OCI-LY7 (cell line): ENCODE measurements around the gene ZNFX1. TPM values are rescaled to one million over a fixed set of nuclear protein-coding genes. Genes with fewer than 3 reads are reported as not detected.
A peak's percentile ranks its signal among the peaks of the same experiment; 100 is the strongest.

Experiments
- BruUV-seq: library from RNA; stranded (reverse); fragments of 400-500 nt; replicated peaks from 2 replicates; lab custom pipeline; 2021; lab: Mats Ljungman, UMichigan
- CTCF ChIA-PET: fragments of 300-600 bp; sonication (Branson Sonifier 250); formaldehyde crosslinking; loops from one replicate; lab custom pipeline; 2022; ENCODE audit warnings: antibody characterized with exemption; ENCODE audit not compliant: unreplicated experiment; lab: Charles Lee
- POLR2A ChIA-PET: fragments of 300-600 bp; sonication (Branson Sonifier 250); formaldehyde crosslinking; loops from one replicate; lab custom pipeline; 2022; ENCODE audit warnings: antibody characterized with exemption; lab: Charles Lee
- DNase-seq: peaks from one replicate; pipeline ENCODE4 v3.0.0-alpha.2; 2015; ENCODE audit warnings: low spot score
- H2AFZ ChIP-seq: fragments of 200-600 bp; sonication (generic), shearing (Covaris generic); 2 replicates; pipeline ENCODE4 v1.6.1; 2014; ENCODE audit warnings: mild to moderate bottlenecking, antibody characterized with exemption, low read length, moderate library complexity
- H3K27ac ChIP-seq: fragments of 200-600 bp; sonication (generic); 2 replicates; pipeline ENCODE4 v1.5.1; 2014; ENCODE audit warnings: mixed run types, low read depth, mild to moderate bottlenecking, moderate library complexity, low read length, inconsistent platforms; ENCODE audit not compliant: poor library complexity, severe bottlenecking
- H3K36me3 ChIP-seq: fragments of 200-600 bp; sonication (generic); 2 replicates; pipeline ENCODE4 v1.6.1; 2014; ENCODE audit warnings: mild to moderate bottlenecking, antibody characterized with exemption, low read length, moderate library complexity, mixed read lengths; ENCODE audit not compliant: insufficient read depth
- H3K4me1 ChIP-seq: fragments of 200-600 bp; sonication (generic); 2 replicates; pipeline ENCODE4 v1.5.1; 2014; ENCODE audit warnings: mild to moderate bottlenecking, low read length; ENCODE audit not compliant: insufficient read depth, poor library complexity, severe bottlenecking
- H3K4me2 ChIP-seq: fragments of 200-600 bp; sonication (generic); 2 replicates; pipeline ENCODE4 v1.6.1; 2014; ENCODE audit warnings: mild to moderate bottlenecking, low read length
- H3K4me3 ChIP-seq: fragments of 200-600 bp; sonication (generic); 2 replicates; pipeline ENCODE4 v1.5.1; 2014; ENCODE audit warnings: mild to moderate bottlenecking, low read depth, low read length; ENCODE audit not compliant: poor library complexity, severe bottlenecking
- H3K79me2 ChIP-seq: fragments of 200-600 bp; sonication (generic); 2 replicates; pipeline ENCODE4 v1.6.1; 2016; ENCODE audit warnings: low read depth, mild to moderate bottlenecking, low read length, moderate library complexity, mixed read lengths; ENCODE audit not compliant: insufficient read depth
- H3K9me2 ChIP-seq: fragments of 200-600 bp; sonication (generic); 2 replicates; pipeline ENCODE4 v1.6.1; 2016; ENCODE audit warnings: mild to moderate bottlenecking, low read length, mixed read lengths; ENCODE audit not compliant: insufficient read depth
- H3K9me3 ChIP-seq: fragments of 200-600 bp; sonication (generic); 2 replicates; pipeline ENCODE4 v1.6.1; 2014; ENCODE audit warnings: mild to moderate bottlenecking, mixed run types, low read length, mixed read lengths
- H4K20me1 ChIP-seq: fragments of 200-600 bp; sonication (generic); 2 replicates; pipeline ENCODE4 v1.6.1; 2014; ENCODE audit warnings: mild to moderate bottlenecking, antibody characterized with exemption, low read length, moderate library complexity, mixed read lengths; ENCODE audit not compliant: insufficient read depth
- EZH2phosphoT487 ChIP-seq: fragments of 200-600 bp; sonication (generic); IDR thresholded peaks from 2 replicates; pipeline ENCODE4 v1.6.1; 2018; ENCODE audit warnings: low read depth, borderline replicate concordance, mild to moderate bottlenecking, mixed run types, antibody characterized with exemption, low read length, moderate library complexity, mixed read lengths
- intact Hi-C: fragments of 100-400 bp; cut with micrococcal nuclease; formaldehyde crosslinking; loops from one replicate; pipeline ENCODE4 v1.10.0; 2022; ENCODE audit not compliant: unreplicated experiment
- total RNA-seq, 2 experiments: library from RNA; depleted of rRNA in 1 of 2; stranded (reverse); fragments of >200 nt in 1 of 2; shearing (Covaris generic) in 1 of 2; gene quantifications; 2 replicates each; pipeline ENCODE4 v1.2.3, GENCODE V29; 2014 to 2022
- TF ChIP-seq, protein P1 (sequence below): fragments of 200-600 bp; sonication (generic); conservative IDR thresholded peaks from 2 replicates; pipeline ENCODE4 v1.5.1; 2014; ENCODE audit warnings: mild to moderate bottlenecking, antibody characterized with exemption, low read length, moderate library complexity, mixed read lengths

ZNFX1 gene
- total RNA-seq, 2 experiments from 2014 or later, result 15.1 to 17.6 TPM

DNA sequence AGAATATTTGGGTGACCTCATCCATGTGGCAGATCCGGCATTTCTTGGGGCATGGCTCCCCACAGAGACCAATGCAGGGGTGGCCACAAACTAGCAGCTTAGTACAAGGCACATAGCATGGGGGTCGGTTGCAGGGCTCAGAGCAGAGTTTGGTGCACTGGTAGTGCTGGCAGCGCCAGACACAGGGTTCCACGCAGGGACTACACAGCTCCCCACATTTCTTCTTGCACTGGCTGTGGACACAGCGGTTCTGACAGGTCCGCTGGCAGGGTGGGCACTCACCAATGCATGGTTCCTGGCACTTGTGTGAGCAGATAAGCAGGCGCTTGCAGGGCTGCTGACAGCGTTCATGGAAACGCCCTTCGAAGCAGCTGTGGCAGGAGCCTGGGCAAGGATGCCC is 29.6 kb downstream of the ZNFX1 start:
- Histone ChIP-seq H3K9me3 (no peaks in the 10 kb centered on the region), H3K4me2 (no peak overlapping the region), H3K9me2 (no peaks in the 10 kb centered on the region), H3K36me3 (peaks cover 98% of the 10 kb centered on the region), H4K20me1 (no peaks in the 10 kb centered on the region), H3K79me2 (no peaks in the 10 kb centered on the region), H3K27ac (no peak overlapping the region), H3K4me1 (no peaks in the 10 kb centered on the region), H3K4me3 (no peak overlapping the region), H2AFZ (no peak overlapping the region)
- POLR2A ChIA-PET, result no interaction called here
- CTCF ChIA-PET, result interaction anchor here (1.0 kb wide), 1 partner anchor 34 kb away, joined by 3 read pairs; no protein-coding TSS in a partner anchor
- intact Hi-C loops, result no loop called here
- TF ChIP-seq, protein P1, sequence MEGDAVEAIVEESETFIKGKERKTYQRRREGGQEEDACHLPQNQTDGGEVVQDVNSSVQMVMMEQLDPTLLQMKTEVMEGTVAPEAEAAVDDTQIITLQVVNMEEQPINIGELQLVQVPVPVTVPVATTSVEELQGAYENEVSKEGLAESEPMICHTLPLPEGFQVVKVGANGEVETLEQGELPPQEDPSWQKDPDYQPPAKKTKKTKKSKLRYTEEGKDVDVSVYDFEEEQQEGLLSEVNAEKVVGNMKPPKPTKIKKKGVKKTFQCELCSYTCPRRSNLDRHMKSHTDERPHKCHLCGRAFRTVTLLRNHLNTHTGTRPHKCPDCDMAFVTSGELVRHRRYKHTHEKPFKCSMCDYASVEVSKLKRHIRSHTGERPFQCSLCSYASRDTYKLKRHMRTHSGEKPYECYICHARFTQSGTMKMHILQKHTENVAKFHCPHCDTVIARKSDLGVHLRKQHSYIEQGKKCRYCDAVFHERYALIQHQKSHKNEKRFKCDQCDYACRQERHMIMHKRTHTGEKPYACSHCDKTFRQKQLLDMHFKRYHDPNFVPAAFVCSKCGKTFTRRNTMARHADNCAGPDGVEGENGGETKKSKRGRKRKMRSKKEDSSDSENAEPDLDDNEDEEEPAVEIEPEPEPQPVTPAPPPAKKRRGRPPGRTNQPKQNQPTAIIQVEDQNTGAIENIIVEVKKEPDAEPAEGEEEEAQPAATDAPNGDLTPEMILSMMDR, result no peak
- no peak for TF ChIP-seq EZH2phosphoT487
- no peak for DNase-seq
- BruUV-seq, result no TSS peak

DNA sequence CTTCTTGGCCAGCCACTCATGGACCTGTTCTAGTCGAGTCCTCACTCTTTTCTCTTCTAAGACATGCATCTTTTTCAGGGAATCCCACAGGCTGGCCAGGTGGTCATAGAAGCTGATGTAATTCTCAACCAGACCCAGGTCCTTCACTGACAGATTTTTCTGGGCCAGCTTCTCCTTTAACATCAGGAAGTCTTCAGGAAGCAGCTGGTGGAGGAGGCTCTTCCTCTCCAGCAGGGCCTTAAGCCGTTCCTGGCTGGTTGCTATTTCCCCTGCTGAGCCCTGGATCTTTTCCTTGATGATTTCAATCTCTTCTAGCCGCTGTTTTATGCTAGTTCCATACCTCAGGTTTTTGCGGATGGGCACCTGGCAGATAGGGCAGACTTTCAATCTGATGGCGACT is 30.1 kb downstream of the ZNFX1 start:
- Histone ChIP-seq H3K36me3 (peaks cover 98% of the 10 kb centered on the region), H4K20me1 (no peaks in the 10 kb centered on the region), H3K9me3 (no peaks in the 10 kb centered on the region), H2AFZ (no peak overlapping the region), H3K4me3 (no peak overlapping the region), H3K4me1 (no peaks in the 10 kb centered on the region), H3K79me2 (no peaks in the 10 kb centered on the region), H3K4me2 (no peak overlapping the region), H3K27ac (no peak overlapping the region), H3K9me2 (no peaks in the 10 kb centered on the region)
- TF ChIP-seq EZH2phosphoT487, result no peak
- TF ChIP-seq, protein P1, result no peak
- intact Hi-C loops, result loop anchor here (2.0 kb wide), 1 partner anchor 75 kb away; no protein-coding TSS in a partner anchor
- POLR2A ChIA-PET, result interaction anchor here (1.1 kb wide), 1 partner anchor 11 kb away, joined by 3 read pairs; no protein-coding TSS in a partner anchor
- no peak for DNase-seq
- TSS peak; percentile 26 for BruUV-seq
- CTCF ChIA-PET, result interaction anchor here (1.0 kb wide), 1 partner anchor 35 kb away, joined by 3 read pairs; no protein-coding TSS in a partner anchor

DNA sequence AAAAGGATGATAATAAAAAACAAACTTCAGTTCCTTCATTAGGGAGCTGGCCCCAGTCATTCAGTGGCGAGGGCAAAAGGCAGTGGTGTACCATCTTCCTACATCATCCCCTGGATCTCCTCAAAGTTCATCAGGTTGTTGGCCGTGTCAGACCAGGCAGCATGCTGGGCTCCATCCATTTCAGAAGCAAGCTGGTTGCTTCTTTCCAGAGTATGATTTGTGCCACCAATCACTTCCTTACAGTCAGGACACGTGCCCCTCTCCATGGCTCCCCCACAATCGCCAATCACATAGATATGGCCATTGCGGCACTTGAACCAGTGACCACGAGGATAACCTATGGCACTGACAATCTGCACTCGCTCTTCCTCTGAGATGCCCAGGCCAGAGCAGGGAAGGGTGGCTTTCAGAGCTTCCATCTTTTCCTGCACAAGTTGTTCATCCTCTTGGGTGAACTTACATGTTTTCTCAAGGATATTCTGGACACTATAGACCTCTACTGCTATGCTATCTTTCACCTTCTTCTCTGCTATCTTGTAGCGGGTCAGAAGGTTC is 30.6 kb downstream of the ZNFX1 start:
- H3K4me1 ChIP-seq, result no peaks in the 10 kb centered on the region
- ChIA-PET CTCF (interaction anchor here (1.0 kb wide), 1 partner anchor 35 kb away, joined by 3 read pairs; no protein-coding TSS in a partner anchor), POLR2A (interaction anchor here (1.1 to 1.6 kb wide), 2 partner anchors 12 to 36 kb away, joined by 3 to 4 read pairs; no protein-coding TSS in a partner anchor)
- H4K20me1 ChIP-seq, result no peaks in the 10 kb centered on the region
- H3K4me2 ChIP-seq, result no peak overlapping the region
- H3K27ac ChIP-seq, result no peak overlapping the region
- H2AFZ ChIP-seq, result no peak overlapping the region
- H3K9me2 ChIP-seq, result no peaks in the 10 kb centered on the region
- TF ChIP-seq, protein P1, result no peak
- TF ChIP-seq EZH2phosphoT487, result no peak
- H3K36me3 ChIP-seq, result peaks cover 98% of the 10 kb centered on the region
- DNase-seq, result no peak
- intact Hi-C loops, result loop anchor here (2.0 kb wide), 1 partner anchor 76 kb away; no protein-coding TSS in a partner anchor
- H3K9me3 ChIP-seq, result no peaks in the 10 kb centered on the region
- no TSS peak for BruUV-seq
- H3K4me3 ChIP-seq, result no peak overlapping the region
- H3K79me2 ChIP-seq, result no peaks in the 10 kb centered on the region
